GM06990 (cell line): ENCODE results near the gene SLC6A20.
"Not testable (repeated sequence)": the region's sequence is repeated elsewhere in the genome, so short reads cannot be mapped to it uniquely, and the experiment has no call there.

Experiments
- DNase-seq: peaks from one replicate; pipeline ENCODE4 v3.0.0-alpha.2; 2011; ENCODE audit not compliant: insufficient read length; ENCODE audit errors: extremely low read depth
- H3K27me3 ChIP-seq: replicated peaks from 2 replicates; pipeline ENCODE4 v1.6.0; 2011; ENCODE audit warnings: low read length; ENCODE audit not compliant: control insufficient read depth, insufficient read depth
- H3K36me3 ChIP-seq: 2 replicates; pipeline ENCODE4 v1.5.1; 2011; ENCODE audit warnings: low read length; ENCODE audit not compliant: control insufficient read depth, insufficient read depth
- H3K4me3 ChIP-seq: replicated peaks from 2 replicates; pipeline ENCODE4 v1.5.1; 2011; ENCODE audit warnings: low read depth, mild to moderate bottlenecking, control low read depth, low read length
- TF ChIP-seq, protein P1 (sequence below): IDR thresholded peaks from 2 replicates; pipeline ENCODE4 v1.5.1; 2011; ENCODE audit warnings: low read length, control low read depth, mild to moderate bottlenecking, inconsistent platforms; ENCODE audit not compliant: insufficient read depth, poor library complexity, severe bottlenecking

SLC6A20 gene

GRCh38 chr3:45753095-45753494, 43.2 kb downstream of the SLC6A20 start:
- H3K27me3 ChIP-seq = no peaks in the 10 kb centered on the region
- H3K4me3 ChIP-seq = no peak overlapping the region
- no peaks in the 10 kb centered on the region for H3K36me3 ChIP-seq
- no peak for DNase-seq
- TF ChIP-seq, protein P1, sequence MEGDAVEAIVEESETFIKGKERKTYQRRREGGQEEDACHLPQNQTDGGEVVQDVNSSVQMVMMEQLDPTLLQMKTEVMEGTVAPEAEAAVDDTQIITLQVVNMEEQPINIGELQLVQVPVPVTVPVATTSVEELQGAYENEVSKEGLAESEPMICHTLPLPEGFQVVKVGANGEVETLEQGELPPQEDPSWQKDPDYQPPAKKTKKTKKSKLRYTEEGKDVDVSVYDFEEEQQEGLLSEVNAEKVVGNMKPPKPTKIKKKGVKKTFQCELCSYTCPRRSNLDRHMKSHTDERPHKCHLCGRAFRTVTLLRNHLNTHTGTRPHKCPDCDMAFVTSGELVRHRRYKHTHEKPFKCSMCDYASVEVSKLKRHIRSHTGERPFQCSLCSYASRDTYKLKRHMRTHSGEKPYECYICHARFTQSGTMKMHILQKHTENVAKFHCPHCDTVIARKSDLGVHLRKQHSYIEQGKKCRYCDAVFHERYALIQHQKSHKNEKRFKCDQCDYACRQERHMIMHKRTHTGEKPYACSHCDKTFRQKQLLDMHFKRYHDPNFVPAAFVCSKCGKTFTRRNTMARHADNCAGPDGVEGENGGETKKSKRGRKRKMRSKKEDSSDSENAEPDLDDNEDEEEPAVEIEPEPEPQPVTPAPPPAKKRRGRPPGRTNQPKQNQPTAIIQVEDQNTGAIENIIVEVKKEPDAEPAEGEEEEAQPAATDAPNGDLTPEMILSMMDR = no peak

- Histone ChIP-seq H3K36me3 (peaks cover 2% of the 10 kb centered on the region; the same call in 1 of the 2 replicates), H3K27me3 (no peaks in the 10 kb centered on the region), H3K4me3 (no peak overlapping the region)
- no peak for DNase-seq
- TF ChIP-seq, protein P1 = no peak
These were observed 44.6 kb downstream of the SLC6A20 start for GRCh38 chr3:45751537-45752242.

DNA sequence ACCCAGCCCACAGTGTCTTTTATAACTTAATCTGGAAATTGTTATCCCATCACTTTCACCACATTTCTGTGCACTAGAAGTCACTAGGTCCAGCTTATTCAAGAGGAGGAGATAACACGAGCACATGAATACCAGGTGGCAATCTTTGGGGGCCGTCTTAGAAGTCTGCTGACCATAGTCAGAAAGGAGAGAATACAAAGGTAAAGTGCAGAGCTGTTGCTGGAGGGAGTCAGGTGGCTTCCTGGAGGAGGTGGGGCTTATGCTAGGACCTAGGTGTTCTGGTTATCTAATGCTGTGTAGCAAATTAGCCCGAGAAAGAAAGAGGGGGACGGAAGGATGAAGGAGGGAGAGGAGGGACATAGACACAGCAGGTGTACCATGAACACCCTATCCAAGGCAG, 46.5 kb downstream of the SLC6A20 start:
- H3K4me3 ChIP-seq = no peak overlapping the region
- DNase-seq = no peak
- H3K27me3 ChIP-seq = no peaks in the 10 kb centered on the region
- H3K36me3 ChIP-seq = peaks cover 8% of the 10 kb centered on the region
- TF ChIP-seq, protein P1 = no peak

GRCh38 chr3:45749036-45749600, 47.2 kb downstream of the SLC6A20 start:
- DNase-seq, H3K36me3 ChIP-seq, H3K4me3 ChIP-seq, H3K27me3 ChIP-seq: not testable (repeated sequence)

DNA sequence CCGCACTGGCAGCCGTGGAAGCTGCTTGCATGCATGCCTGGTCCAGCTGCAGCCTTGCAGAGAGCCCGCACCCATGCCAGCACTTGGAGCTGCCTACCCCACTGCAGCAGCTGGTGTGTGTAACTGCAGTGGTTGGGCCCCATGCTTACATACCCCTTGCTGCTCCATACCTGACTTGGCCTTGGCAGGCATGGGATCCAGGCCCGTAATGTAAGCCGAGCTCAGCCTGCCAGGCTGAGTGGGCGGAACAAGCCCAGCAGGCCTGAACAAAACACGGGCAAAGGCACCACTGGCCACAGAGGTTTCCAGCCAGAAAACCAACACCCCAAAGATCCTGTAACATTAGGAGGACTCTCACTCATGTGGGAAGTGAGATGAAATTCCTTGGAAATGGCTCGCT, 48.3 kb downstream of the SLC6A20 start:
- no peaks in the 10 kb centered on the region for H3K27me3 ChIP-seq
- TF ChIP-seq, protein P1 = no peak
- no peak overlapping the region for H3K4me3 ChIP-seq
- peaks cover 8% of the 10 kb centered on the region for H3K36me3 ChIP-seq
- no peak for DNase-seq

- no peaks in the 10 kb centered on the region for H3K27me3 ChIP-seq
- no peak for DNase-seq
- H3K4me3 ChIP-seq = no peak overlapping the region
- TF ChIP-seq, protein P1 = no peak
- H3K36me3 ChIP-seq = peaks cover 8% of the 10 kb centered on the region
These were observed 49.3 kb downstream of the SLC6A20 start for GRCh38 chr3:45746777-45747622.
